Measurements from ENCODE around the gene MRPL20.

The MRPL20 gene

GRCh38 chr1:1359664-1360468 lies 47.2 kb downstream of the MRPL20 start:
- DNase-seq = no peak

DNA sequence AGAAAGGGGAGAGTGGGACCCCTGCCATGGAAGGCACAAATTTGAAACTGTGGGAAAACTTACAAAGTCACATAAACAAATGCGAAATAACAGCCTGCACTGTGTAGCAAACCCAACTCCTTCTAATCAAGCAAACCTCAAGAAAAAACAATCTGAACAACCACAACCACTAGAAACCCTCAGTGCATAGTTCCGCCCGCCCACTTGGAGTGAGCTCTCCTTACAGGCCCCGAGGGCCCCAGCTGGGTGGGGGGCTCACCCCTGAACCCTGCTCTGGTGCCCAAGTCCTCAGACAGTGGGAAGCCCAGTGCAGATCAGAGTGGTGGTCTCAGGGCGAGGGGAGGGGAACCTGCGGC lies 47.8 kb downstream of the MRPL20 start:
- no peak for DNase-seq

DNA sequence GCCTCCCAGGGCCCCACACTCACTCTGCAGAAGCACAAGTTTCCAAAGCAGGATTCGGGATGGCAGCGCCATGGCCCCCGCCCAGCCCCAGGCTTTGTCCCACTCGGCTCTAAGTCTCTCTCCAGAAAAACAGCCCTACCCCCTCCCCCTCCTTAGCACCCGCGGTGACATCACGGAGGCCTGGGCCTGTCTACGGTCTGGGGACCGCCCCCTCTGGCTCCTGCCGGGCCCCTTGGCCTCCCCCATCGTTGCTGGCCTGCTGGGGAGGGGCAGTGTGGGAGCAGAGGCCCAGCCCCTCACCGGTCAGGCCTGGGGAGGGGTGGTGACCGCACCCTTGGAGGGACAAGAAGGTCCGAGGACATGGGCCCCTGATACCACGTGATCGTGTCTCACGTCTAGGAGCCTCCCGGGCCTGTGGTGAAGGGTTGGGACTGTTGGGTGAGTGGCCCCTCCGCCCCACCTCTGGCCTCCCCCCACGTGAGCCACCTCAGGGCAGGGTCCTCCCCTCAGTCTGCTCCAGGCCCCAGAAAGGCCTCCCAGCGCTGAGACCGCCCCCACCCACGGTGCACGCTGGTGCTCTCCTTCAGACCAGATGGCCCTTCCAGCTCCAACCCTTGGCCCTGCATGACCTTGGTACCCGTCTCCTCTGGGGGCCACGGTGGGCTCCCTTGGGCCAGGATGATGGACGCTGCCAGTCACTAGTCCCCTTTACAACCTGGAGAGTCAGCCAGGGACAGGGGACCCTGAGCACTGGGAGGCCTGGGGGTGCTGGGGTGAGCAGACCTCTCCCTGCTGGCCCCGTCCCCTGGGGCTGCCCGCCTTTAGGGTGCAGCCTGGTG lies 48.4 kb downstream of the MRPL20 start, which contains the start of gene MXRA8:
TSS of gene MXRA8 (minus strand) at position 123 of the 839 bp plus-strand sequence. CDS start at position 72, 51 bp downstream.
- no peak for DNase-seq

DNA sequence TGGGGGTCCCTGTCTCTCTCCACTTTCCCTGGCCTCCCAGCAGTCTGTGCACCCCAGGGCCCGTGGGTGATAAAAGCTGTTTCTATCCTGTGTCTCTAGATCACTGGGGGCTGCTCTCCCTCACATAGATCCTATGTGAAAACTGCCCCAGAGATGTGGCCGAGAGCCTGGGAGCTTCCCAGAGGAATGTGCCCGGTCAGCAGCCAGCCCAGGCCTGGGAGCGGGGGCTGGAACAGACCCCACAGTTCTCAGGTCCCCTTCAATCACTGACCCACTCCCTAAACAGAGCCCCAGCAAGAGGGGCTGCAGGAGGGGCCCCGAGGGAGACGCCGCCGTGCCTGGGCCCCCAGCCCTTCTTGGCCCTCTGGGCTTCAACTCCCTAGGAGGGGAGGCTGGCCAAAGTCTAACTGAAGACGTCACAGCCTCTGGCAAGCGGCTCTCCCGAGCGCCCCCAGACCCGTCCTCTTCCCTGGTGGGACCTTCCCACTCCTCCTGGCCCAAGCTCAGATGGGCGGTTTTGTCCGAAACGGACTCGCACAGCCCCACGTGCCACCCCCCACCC lies 49.1 kb downstream of the MRPL20 start:
- no peak for DNase-seq

DNA sequence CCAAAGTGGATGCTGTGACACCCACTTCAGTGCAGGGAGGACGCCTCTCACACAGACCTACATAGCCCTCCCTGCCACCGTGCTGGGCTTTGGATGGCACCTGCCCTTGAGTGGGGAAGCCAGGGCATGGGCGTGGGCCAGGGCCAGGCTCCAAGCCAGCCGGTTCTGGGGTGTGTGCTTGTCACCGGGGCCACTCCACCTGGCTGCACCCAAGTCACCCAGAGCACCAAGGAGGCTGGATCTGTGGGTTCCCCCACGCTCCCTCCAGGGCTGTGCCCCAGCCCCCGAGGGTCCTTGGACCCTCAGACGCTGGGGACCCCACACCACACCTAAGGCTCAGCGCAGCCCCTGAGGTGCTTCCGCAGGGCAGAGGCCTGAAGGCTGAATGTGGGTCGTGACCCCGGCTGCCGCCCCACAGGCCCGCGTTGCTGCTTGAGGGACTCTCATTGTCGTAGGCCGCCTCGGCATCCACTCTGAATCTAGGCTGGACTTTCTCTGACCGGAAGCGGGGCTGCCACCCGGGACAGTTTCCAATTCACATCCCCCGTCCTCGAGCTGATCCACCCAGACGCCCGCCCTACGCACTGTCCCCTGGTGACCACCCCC lies 50.2 kb downstream of the MRPL20 start:
- peak; percentile 16 for DNase-seq

DNA sequence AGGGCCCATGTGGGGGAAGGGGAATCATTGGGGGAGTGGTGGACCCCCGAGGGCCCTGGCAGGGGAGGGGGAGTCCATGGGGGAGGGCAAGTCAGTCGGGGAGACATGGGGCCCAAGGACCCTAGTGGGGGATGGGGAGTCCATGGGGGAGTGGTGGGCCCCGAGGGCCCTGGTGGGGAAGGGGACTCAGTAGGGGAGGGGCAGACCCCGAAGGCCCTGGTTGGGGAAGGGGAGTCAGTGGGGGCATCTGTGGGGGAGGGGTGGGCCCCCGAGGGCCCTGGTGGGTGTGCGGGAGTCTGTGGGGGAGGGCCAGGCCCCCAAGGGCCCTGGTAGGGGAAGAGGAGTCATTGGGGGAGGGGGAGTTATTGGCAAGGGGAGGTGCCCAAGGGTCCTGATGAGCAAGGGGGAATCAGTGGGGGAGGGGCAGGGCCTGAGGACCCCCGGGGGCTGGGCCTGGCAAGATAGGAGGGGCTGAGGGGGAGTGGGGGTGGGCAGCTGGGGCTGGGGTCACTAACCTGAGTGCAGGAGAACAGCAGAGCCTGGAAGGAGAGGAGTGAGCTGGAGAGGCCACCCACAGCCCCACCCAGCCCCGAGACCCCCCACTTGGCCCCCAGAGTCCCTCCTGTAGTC lies 50.8 kb downstream of the MRPL20 start:
- DNase-seq = no peak

- DNase-seq = no peak
Measured at GRCh38 chr1:1355416-1355815, 51.7 kb downstream of the MRPL20 start.

- DNase-seq = no peak
Measured at GRCh38 chr1:1354271-1355247, 52.5 kb downstream of the MRPL20 start.

DNA sequence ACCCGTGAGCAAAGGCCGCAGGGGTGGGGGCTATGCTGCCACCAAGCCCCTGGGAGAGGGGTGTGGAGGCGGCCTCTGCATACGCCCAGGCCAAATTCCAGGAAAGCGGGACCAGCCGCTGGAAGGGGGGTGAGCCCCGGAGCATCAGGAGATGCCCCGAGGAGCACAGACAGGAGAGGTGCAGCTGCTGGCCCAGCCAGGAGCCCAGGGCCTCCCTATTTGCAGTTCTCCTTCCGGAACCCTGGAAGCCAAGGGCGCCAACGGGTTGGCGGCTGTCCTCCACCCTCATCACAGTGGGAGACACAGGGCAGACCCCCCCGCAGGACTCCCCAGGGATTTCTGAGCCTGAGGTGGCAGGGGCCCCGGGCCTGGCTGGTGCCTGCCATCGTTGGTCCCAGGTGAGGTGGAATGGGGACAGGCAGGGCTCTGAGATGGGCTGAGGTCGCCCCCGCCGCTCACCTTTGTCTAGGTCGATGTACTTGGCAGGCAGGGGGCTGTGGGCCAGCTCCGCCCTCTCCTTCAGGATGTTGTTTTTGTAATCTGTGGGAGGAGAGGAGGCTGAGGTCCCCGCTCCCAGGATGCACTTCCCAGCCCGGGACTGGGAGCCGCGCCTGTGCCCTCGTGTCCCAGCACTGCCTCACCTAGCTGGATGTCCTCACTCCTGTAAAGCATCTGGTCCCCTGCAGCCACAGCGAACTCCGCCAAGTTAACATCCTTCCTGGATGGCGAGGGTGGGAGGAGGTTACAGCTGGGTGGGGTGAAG lies 53.5 kb downstream of the MRPL20 start:
- DNase-seq = no peak

GRCh38 chr1:1352786-1353388 lies 54.2 kb downstream of the MRPL20 start:
- no peak for DNase-seq

Data from hematopoietic multipotent progenitor cell treated with erythropoietin and hydrocortisone succinate and interleukin-3 and kit ligand, for 8 days (in vitro differentiated cells).